Left lobe of liver (tissue), 2 donors: Measurements from ENCODE around the gene NOMO2. TPM values are rescaled to one million over a fixed set of nuclear protein-coding genes. Genes with fewer than 3 reads are reported as not detected.
"Not testable (repeated sequence)": the region's sequence is repeated elsewhere in the genome, so short reads cannot be mapped to it uniquely, and the experiment has no call there.

Experiments
- ATAC-seq: fragments of 200-7000 bp; cut with Tn5 transposase; one replicate; pipeline ENCODE4 v1.9.1; 2020; ENCODE audit warnings: mild to moderate bottlenecking, moderate library complexity
- DNase-seq: peaks from one replicate; pipeline ENCODE4 v3.0.0-alpha.2; 2020; ENCODE audit warnings: low spot score
- total RNA-seq: library from RNA; stranded (reverse); gene quantifications from one replicate; pipeline ENCODE4 v1.2.1, GENCODE V29; 2021
- donor health status: DM: no; HTN: no; CAD: no; lungs with moderate emphysema.
- donor health status: DM: no; HTN: yes; CAD: no.

The NOMO2 gene
- 53.3 TPM for total RNA-seq

- ATAC-seq (peak; percentile 98), DNase-seq (peak; percentile 94)
These were observed at the start of gene NOMO2 for GRCh38 chr16:18561727-18562314. TSS of gene NOMO2 (minus strand) at chr16:18562097. CDS start at chr16:18562040, 57 bp downstream.

- not testable (repeated sequence) for ATAC-seq, DNase-seq
These were observed 48.4 kb upstream of the NOMO2 start for GRCh38 chr16:18610147-18610803.

- not testable (repeated sequence) for DNase-seq, ATAC-seq
These were observed 46.4 kb upstream of the NOMO2 start for GRCh38 chr16:18608271-18608670.

- not testable (repeated sequence) for ATAC-seq, DNase-seq
These were observed 41.8 kb upstream of the NOMO2 start for GRCh38 chr16:18603572-18604246.

- DNase-seq, ATAC-seq: not testable (repeated sequence)
These were observed 36.7 kb upstream of the NOMO2 start for GRCh38 chr16:18598582-18598981.

- not testable (repeated sequence) for DNase-seq, ATAC-seq
These were observed 35.8 kb upstream of the NOMO2 start for GRCh38 chr16:18597734-18598133.

- not testable (repeated sequence) for ATAC-seq
These were observed 35.4 kb upstream of the NOMO2 start for GRCh38 chr16:18597319-18597718.

GRCh38 chr16:18595796-18596195 lies 33.9 kb upstream of the NOMO2 start:
- ATAC-seq, DNase-seq: not testable (repeated sequence)

More at GRCh38 chr16:18597319-18597718, 35.4 kb upstream of the NOMO2 start:
- not testable (repeated sequence) for DNase-seq

DNA sequence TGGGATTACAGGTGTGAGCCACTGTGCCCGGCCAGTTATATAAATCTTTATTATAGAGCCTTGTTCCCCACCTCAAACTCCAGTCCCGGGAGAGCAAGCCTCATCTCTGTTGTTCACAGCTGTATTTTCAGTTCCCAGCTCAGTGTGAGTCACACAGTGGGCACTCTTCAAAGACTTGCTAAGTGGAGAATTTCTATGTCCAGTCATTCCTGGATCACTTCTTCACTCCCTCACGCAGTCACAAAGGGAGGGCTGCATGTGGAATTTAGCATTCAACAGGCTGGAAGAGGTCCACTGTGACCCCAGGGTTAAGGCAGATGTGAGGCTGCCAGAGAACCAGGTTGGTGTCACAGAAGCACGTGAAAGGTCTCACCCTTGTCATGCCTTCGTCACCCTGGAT lies 33.0 kb upstream of the NOMO2 start:
- not testable (repeated sequence) for DNase-seq
- peak; percentile 24 for ATAC-seq

DNA sequence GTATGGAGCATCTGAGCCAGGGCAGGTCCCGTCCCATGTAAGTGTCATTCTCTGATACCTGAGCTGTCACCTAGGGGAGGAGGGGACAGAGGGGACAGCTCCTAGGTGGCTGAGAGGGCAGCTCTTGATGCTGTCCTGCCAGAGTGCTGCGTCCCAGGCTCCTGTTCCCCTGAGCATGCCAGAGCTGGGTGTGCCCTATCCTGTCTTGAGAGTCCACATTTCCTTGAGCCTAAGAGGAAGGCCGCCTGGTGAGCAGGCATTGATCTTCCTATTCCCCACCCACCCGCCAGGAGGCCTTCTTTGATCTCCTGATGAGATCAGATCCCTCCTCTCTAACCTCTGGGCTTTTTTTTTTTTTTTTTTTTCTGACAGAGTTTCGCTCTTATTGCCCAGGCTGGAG lies 32.0 kb upstream of the NOMO2 start:
- DNase-seq, result not testable (repeated sequence)
- ATAC-seq, result peak; percentile 19

DNA sequence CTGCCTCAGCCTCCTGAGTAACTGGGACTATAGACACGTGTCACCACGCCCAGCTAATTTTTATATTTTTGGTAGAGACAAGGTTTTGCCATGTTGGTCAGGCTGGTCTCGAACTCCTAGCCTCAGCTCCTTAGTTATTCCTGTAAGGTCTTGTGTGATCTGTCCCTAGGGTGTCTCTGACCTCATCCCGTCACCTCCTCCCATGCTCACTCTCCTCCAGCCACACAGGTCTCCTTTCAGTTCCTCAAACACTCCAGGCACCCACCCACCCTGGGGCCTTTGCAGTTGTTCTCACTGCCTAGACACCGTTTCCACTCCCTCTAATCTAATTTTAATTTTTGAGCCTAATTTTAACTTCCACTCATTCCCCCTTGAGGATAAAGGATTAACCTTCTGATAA lies 31.1 kb upstream of the NOMO2 start:
- DNase-seq, ATAC-seq: not testable (repeated sequence)

DNA sequence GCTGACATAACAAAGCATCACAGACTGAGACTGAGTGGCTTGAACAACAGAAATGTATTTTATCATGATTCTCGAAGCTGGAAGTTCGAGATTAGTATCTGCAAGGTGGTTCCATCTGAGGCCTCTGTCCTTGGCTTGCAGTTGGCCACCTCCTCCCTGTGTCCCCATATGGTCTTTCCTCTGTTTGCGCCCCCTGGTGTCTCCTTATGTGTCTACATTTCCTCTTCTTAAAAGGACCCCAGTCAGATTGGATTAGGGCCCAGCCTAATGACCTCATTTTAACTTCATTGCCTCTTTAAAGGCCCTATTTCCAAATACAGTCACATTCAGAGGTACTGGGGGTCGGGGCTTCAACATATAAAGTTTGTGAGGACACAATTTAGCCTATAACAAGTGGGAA lies 30.0 kb upstream of the NOMO2 start:
- peak; percentile 56 for ATAC-seq
- DNase-seq, result not testable (repeated sequence)

- ATAC-seq, DNase-seq: not testable (repeated sequence)
These were observed 29.5 kb upstream of the NOMO2 start for GRCh38 chr16:18591441-18591840.

DNA sequence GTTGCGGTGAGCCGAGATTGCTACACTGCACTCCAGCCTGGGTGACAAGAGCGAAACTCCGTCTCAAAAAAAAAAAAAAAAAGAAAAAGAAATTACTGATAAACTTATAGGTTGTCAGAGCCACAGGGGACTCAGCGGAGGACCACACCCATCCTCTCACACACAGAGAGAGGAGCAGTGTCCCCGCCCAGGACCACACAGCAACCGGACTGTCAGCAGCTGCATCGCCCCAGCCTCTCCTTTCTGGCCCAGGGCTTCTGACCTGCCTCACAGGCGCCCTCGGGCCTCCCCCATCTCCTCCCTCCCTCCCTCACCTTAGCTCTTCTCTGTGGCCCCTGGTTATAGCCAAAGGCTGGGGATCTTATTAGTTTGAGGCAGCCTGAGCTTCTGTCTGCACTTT lies 27.9 kb upstream of the NOMO2 start:
- DNase-seq, ATAC-seq: not testable (repeated sequence)

GRCh38 chr16:18586560-18587540 lies 25.0 kb upstream of the NOMO2 start:
- DNase-seq, result not testable (repeated sequence)
- ATAC-seq, result peak; percentile 34

DNA sequence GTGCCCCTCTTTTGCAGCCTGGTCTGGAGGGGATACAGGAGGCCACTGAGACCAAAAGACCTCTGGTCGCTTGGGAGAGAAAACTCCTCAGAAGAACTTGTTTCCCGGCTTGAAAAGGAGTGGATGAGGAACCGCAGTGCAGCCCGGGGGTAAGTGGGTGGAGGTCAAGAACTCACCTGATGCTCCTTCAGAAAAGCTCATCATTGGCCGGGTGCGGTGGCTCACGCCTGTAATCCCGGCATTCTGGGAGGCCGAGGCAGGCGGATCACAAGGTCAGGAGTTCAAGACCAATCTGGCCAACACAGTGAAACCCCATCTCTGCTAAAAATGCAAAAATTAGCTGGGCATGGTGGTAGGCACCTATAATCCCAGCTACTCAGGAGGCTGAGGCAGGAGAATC lies 23.9 kb upstream of the NOMO2 start:
- not testable (repeated sequence) for DNase-seq

GRCh38 chr16:18582902-18583301 lies 21.0 kb upstream of the NOMO2 start:
- DNase-seq, result no peak

More for the DNA sequence above, 23.9 kb upstream of the NOMO2 start:
- ATAC-seq, result not testable (repeated sequence)

DNA sequence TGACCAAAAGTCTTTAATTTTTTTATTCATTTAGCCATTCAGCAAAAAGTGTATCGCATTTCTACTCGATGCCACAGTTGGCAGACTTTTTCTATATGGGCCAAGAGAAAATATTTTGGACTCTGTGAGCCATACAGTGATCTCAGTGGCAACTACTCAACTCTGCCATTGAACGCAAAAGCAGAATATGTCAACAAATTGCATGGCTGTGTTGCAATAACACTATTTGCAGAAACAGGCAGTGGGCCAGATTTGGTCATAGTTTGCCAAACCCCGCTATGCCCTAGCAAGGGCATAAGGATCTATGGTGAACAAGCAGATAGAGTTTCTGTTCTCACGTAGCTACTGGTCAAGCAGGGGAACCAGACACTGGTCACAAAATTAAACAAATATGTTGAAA lies 18.5 kb upstream of the NOMO2 start:
- DNase-seq, result not testable (repeated sequence)
- peak; percentile 71 for ATAC-seq

More at GRCh38 chr16:18582902-18583301, 21.0 kb upstream of the NOMO2 start:
- no peak for ATAC-seq

DNA sequence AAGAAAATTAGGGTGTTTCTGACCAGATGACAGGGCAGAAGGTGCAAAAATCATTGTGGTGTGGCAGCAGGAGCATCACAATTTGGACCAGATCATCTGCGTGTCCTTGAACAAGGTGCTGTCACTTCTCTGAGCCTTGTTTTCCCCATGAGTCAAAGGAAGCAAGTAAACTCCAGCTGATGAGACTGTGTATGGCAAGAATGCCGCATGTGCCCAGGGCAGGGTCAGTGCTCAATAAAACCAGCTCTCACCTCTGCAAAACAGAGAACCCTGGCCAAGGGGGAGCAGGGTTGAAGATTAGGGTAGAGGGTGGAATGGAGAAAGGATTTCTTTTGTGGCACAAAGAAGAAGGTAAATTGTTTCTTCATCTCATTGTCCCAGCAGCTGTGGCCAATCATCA lies 17.4 kb upstream of the NOMO2 start:
- ATAC-seq, result not testable (repeated sequence)

DNA sequence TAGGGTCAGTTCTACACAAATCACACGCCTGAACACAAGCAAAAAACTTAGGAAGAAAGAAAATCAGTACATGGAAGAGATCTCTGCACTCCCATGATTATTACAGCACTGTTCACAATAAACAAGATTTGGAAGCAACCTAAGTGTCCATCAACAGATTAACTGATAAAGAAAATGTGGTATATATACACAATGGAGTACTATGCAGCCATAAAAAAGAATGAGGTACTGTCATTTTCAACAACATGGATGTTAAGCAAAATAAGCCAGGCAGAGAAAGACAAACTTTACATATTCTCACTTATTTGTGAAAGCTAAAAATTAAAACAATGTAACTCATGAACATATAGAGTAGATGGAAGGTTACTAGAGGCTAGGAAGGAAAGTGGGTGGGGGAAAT lies 16.0 kb upstream of the NOMO2 start:
- not testable (repeated sequence) for ATAC-seq, DNase-seq

More for the DNA sequence above, 17.4 kb upstream of the NOMO2 start:
- not testable (repeated sequence) for DNase-seq
